DOHH2 (cell line): ENCODE data around the gene APLP1.

ENCODE experiments used
- EZH2phosphoT487 ChIP-seq: fragments of 200-600 bp; sonication (generic); IDR thresholded peaks from 2 replicates; pipeline ENCODE4 v1.6.1; 2017; ENCODE audit warnings: borderline replicate concordance, mild to moderate bottlenecking, antibody characterized with exemption, low read length, moderate library complexity, mixed read lengths
- TF ChIP-seq, protein P1 (sequence below): fragments of 200-600 bp; sonication (generic); IDR thresholded peaks from one replicate; pipeline ENCODE4 v1.5.1; 2014; ENCODE audit warnings: antibody characterized with exemption, mild to moderate bottlenecking, low read depth, low read length; ENCODE audit not compliant: poor library complexity, severe bottlenecking

DNA sequence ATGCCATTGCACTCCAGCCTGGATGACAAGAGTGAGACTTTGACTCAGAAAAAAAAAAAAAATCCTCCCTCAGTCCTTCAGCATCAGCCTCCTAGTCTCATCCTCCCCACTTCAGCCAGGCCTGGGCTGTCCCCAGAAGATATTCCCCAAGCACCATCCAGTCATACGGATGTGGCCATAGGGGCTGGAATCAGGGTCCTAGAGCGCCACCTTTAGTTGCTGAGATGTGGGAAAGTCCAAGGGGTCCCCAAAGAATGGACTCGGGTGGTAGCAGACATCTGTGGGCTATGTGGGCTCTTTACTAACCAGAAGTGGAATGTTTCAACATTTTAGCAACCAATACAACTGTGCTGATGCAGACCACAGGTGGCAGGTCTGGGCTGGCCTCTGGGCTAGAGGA lies 42.8 kb downstream of the APLP1 start:
- TF ChIP-seq, protein P1, sequence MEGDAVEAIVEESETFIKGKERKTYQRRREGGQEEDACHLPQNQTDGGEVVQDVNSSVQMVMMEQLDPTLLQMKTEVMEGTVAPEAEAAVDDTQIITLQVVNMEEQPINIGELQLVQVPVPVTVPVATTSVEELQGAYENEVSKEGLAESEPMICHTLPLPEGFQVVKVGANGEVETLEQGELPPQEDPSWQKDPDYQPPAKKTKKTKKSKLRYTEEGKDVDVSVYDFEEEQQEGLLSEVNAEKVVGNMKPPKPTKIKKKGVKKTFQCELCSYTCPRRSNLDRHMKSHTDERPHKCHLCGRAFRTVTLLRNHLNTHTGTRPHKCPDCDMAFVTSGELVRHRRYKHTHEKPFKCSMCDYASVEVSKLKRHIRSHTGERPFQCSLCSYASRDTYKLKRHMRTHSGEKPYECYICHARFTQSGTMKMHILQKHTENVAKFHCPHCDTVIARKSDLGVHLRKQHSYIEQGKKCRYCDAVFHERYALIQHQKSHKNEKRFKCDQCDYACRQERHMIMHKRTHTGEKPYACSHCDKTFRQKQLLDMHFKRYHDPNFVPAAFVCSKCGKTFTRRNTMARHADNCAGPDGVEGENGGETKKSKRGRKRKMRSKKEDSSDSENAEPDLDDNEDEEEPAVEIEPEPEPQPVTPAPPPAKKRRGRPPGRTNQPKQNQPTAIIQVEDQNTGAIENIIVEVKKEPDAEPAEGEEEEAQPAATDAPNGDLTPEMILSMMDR: peak; percentile 53
- no peak for TF ChIP-seq EZH2phosphoT487
